OCI-LY1 (cell line): ENCODE results near the gene MARK3.
"Not testable (repeated sequence)": the region's sequence is repeated elsewhere in the genome, so short reads cannot be mapped to it uniquely, and the experiment has no call there.

Source experiments
- CTCF ChIP-seq: fragments of 200-600 bp; sonication (generic), shearing (Covaris generic); IDR thresholded peaks from 2 replicates; pipeline ENCODE4 v1.5.1; 2017; ENCODE audit warnings: mild to moderate bottlenecking, antibody characterized with exemption, low read length, moderate library complexity, mixed read lengths
- EZH2 ChIP-seq: fragments of 200-600 bp; sonication (generic), shearing (Covaris generic); IDR thresholded peaks from 2 replicates; pipeline ENCODE4 v1.8.0; 2017; ENCODE audit warnings: borderline replicate concordance, mixed run types, mild to moderate bottlenecking, antibody characterized with exemption, low read length, moderate library complexity, mixed read lengths

- not testable (repeated sequence) for TF ChIP-seq EZH2, CTCF
Observed at GRCh38 chr14:103357552-103357951, 27.7 kb upstream of the MARK3 start.
